AG20443 (cell line): ENCODE data around the gene NKAIN2.
"Not testable (repeated sequence)": the region's sequence is repeated elsewhere in the genome, so short reads cannot be mapped to it uniquely, and the experiment has no call there.

Source experiments
- DNase-seq: peaks from one replicate; pipeline ENCODE4 v3.0.0; 2012; ENCODE audit warnings: low spot score, mixed read lengths

NKAIN2 gene

GRCh38 chr6:124438546-124439065 lies 634.9 kb downstream of the NKAIN2 start:
- DNase-seq, result no peak

- no peak for DNase-seq
Observed at GRCh38 chr6:124441450-124441849, 637.8 kb downstream of the NKAIN2 start.

- DNase-seq, result no peak
Observed at GRCh38 chr6:124443541-124443940, 639.9 kb downstream of the NKAIN2 start.

GRCh38 chr6:124445581-124445980 lies 641.9 kb downstream of the NKAIN2 start:
- DNase-seq, result no peak

GRCh38 chr6:124446961-124447360 lies 643.3 kb downstream of the NKAIN2 start:
- DNase-seq, result no peak

GRCh38 chr6:124459268-124459667 lies 655.6 kb downstream of the NKAIN2 start:
- no peak for DNase-seq

- DNase-seq, result no peak
Observed at GRCh38 chr6:124462750-124463149, 659.1 kb downstream of the NKAIN2 start.

GRCh38 chr6:124463271-124463670 lies 659.6 kb downstream of the NKAIN2 start:
- DNase-seq, result no peak

GRCh38 chr6:124464600-124464999 lies 660.9 kb downstream of the NKAIN2 start:
- DNase-seq, result not testable (repeated sequence)

GRCh38 chr6:124466949-124467348 lies 663.3 kb downstream of the NKAIN2 start:
- no peak for DNase-seq

GRCh38 chr6:124467366-124467765 lies 663.7 kb downstream of the NKAIN2 start:
- DNase-seq, result no peak

GRCh38 chr6:124470803-124471202 lies 667.1 kb downstream of the NKAIN2 start:
- DNase-seq, result no peak

GRCh38 chr6:124475176-124475575 lies 671.5 kb downstream of the NKAIN2 start:
- no peak for DNase-seq

- no peak for DNase-seq
Observed at GRCh38 chr6:124478906-124479305, 675.2 kb downstream of the NKAIN2 start.

- no peak for DNase-seq
Observed at GRCh38 chr6:124479991-124480430, 676.3 kb downstream of the NKAIN2 start.

GRCh38 chr6:124482071-124482491 lies 678.4 kb downstream of the NKAIN2 start:
- DNase-seq, result no peak

GRCh38 chr6:124487623-124488431 lies 684.2 kb downstream of the NKAIN2 start:
- DNase-seq, result no peak

GRCh38 chr6:124490122-124490521 lies 686.5 kb downstream of the NKAIN2 start:
- DNase-seq, result no peak

GRCh38 chr6:124493259-124493658 lies 689.6 kb downstream of the NKAIN2 start:
- no peak for DNase-seq

- no peak for DNase-seq
Observed at GRCh38 chr6:124494956-124495664, 691.4 kb downstream of the NKAIN2 start.

GRCh38 chr6:124495665-124496190 lies 692.1 kb downstream of the NKAIN2 start:
- DNase-seq, result no peak

- no peak for DNase-seq
Observed at GRCh38 chr6:124496334-124496733, 692.7 kb downstream of the NKAIN2 start.

- DNase-seq, result no peak
Observed at GRCh38 chr6:124512431-124512830, 708.8 kb downstream of the NKAIN2 start.
